ENCODE results near the gene SLC35A4. TPM values are rescaled to one million over a fixed set of nuclear protein-coding genes. Genes with fewer than 3 reads are reported as not detected.

Gene SLC35A4
- total RNA-seq, 1 donor from 2014 or later = 46.2 TPM

GRCh38 chr5:140566665-140567064 is 2.0 kb downstream of the SLC35A4 start:
- Histone ChIP-seq H3K4me3 (no peak overlapping the region), H3K36me3 (peaks cover 26 to 30% of the 10 kb centered on the region in 2 donors), H3K9me3 (no peaks in the 10 kb centered on the region), H3K27me3 (no peaks in the 10 kb centered on the region), H3K27ac (no peak overlapping the region), H3K4me1 (peaks cover 16 to 24% of the 10 kb centered on the region in 2 donors)
- no peak for DNase-seq (ENCODE audit: low spot score in 2 of 2)
- intact Hi-C loops (cut with DNase I) = no loop called here
- TF ChIP-seq CTCF (IDR thresholded peaks at IDR 0.05) = no peak

GRCh38 chr5:140567136-140567818 is 2.6 kb downstream of the SLC35A4 start:
- no peak for DNase-seq (ENCODE audit: low spot score in 2 of 2)
- Histone ChIP-seq H3K4me3 (no peak overlapping the region), H3K9me3 (no peaks in the 10 kb centered on the region), H3K36me3 (peaks cover 22 to 26% of the 10 kb centered on the region in 2 donors), H3K27me3 (no peaks in the 10 kb centered on the region), H3K4me1 (peaks cover 16 to 24% of the 10 kb centered on the region in 2 donors), H3K27ac (no peak overlapping the region)
- no peak for TF ChIP-seq CTCF (IDR thresholded peaks at IDR 0.05)
- intact Hi-C loops (cut with DNase I) = no loop called here

- no peaks in the 10 kb centered on the region for H3K9me3 ChIP-seq
- DNase-seq (ENCODE audit: low spot score in 2 of 2) = no peak
- H3K4me3 ChIP-seq = no peak overlapping the region
- intact Hi-C loops (cut with DNase I) = no loop called here
- H3K27ac ChIP-seq = peak overlapping the region in 1 of 2 donors; percentile 58
- peaks cover 22 to 26% of the 10 kb centered on the region in 2 donors for H3K36me3 ChIP-seq
- no peak for TF ChIP-seq CTCF (IDR thresholded peaks at IDR 0.05)
- H3K4me1 ChIP-seq = peaks cover 13 to 23% of the 10 kb centered on the region in 2 donors
- no peaks in the 10 kb centered on the region for H3K27me3 ChIP-seq
These were observed 3.2 kb downstream of the SLC35A4 start for GRCh38 chr5:140567871-140568270.

- Histone ChIP-seq H3K27ac (peak overlapping the region; percentile 58), H3K36me3 (peaks cover 22 to 26% of the 10 kb centered on the region in 2 donors), H3K27me3 (no peaks in the 10 kb centered on the region), H3K4me1 (peaks cover 11 to 16% of the 10 kb centered on the region in 2 donors), H3K4me3 (no peak overlapping the region), H3K9me3 (no peaks in the 10 kb centered on the region)
- no peak for DNase-seq (ENCODE audit: low spot score in 2 of 2)
- intact Hi-C loops (cut with DNase I) = no loop called here
- TF ChIP-seq CTCF (IDR thresholded peaks at IDR 0.05) = no peak
These were observed 3.9 kb downstream of the SLC35A4 start for GRCh38 chr5:140568443-140569063.

GRCh38 chr5:140569197-140569596 is 4.6 kb downstream of the SLC35A4 start:
- Histone ChIP-seq H3K9me3 (no peaks in the 10 kb centered on the region), H3K4me3 (no peak overlapping the region), H3K4me1 (peaks cover 11 to 14% of the 10 kb centered on the region in 2 donors), H3K27me3 (no peaks in the 10 kb centered on the region), H3K36me3 (peaks cover 22 to 26% of the 10 kb centered on the region in 2 donors), H3K27ac (peak overlapping the region; percentile 58)
- intact Hi-C loops (cut with DNase I) = no loop called here
- TF ChIP-seq CTCF (IDR thresholded peaks at IDR 0.05) = no peak
- DNase-seq (ENCODE audit: low spot score in 2 of 2) = no peak
